Subcutaneous abdominal adipose tissue (tissue), 5 donors: ENCODE data around the gene CYSLTR2.
A peak's percentile ranks its signal among the peaks of the same experiment; 100 is the strongest.

ENCODE experiments used
- H3K27ac ChIP-seq: one replicate; pipeline ENCODE4 v1.7.0; 2013; ENCODE audit warnings: low read depth, mild to moderate bottlenecking, inconsistent platforms, low read length, moderate library complexity
- H3K27me3 ChIP-seq, 5 donors: one replicate each; pipeline ENCODE4 v1.7.0; 2013; ENCODE audit warnings: low read length in 5 of 5, inconsistent platforms in 1 of 5; ENCODE audit not compliant: control insufficient read depth in 5 of 5, insufficient read depth in 4 of 5
- H3K36me3 ChIP-seq, 5 donors: one replicate each; pipeline ENCODE4 v1.7.0; 2013; ENCODE audit warnings: low read length in 5 of 5; ENCODE audit not compliant: control insufficient read depth in 5 of 5, insufficient read depth in 5 of 5
- H3K4me1 ChIP-seq, 5 donors: one replicate each; pipeline ENCODE4 v1.7.0; 2013; ENCODE audit warnings: low read length in 5 of 5, mild to moderate bottlenecking in 3 of 5, moderate library complexity in 1 of 5; ENCODE audit not compliant: control insufficient read depth in 5 of 5, insufficient read depth in 5 of 5
- H3K4me3 ChIP-seq, 5 donors: one replicate each; pipeline ENCODE4 v1.7.0; 2013; ENCODE audit warnings: low read length in 5 of 5, low read depth in 1 of 5
- H3K9ac ChIP-seq, 5 donors: one replicate each; pipeline ENCODE4 v1.7.0; 2013; ENCODE audit warnings: low read length in 5 of 5, mild to moderate bottlenecking in 4 of 5, moderate library complexity in 3 of 5
- H3K9me3 ChIP-seq, 5 donors: one replicate each; pipeline ENCODE4 v1.7.0; 2013; ENCODE audit warnings: low read length in 5 of 5; ENCODE audit not compliant: control insufficient read depth in 5 of 5
- donor health status: healthy.
- donor health status: healthy.
- donor health status: healthy.
- donor health status: healthy.
- donor health status: healthy.

The CYSLTR2 gene

GRCh38 chr13:48708764-48709163, 55.0 kb downstream of the CYSLTR2 start:
- peaks cover 0 to 18% (median 7%) of the 10 kb centered on the region in 5 donors for H3K4me1 ChIP-seq
- no peak overlapping the region for H3K4me3 ChIP-seq
- H3K27me3 ChIP-seq: no peaks in the 10 kb centered on the region
- H3K27ac ChIP-seq: no peak overlapping the region
- peaks cover 0 to 3% (median 0%) of the 10 kb centered on the region in 5 donors for H3K9me3 ChIP-seq
- no peaks in the 10 kb centered on the region for H3K36me3 ChIP-seq
- no peak overlapping the region for H3K9ac ChIP-seq

DNA sequence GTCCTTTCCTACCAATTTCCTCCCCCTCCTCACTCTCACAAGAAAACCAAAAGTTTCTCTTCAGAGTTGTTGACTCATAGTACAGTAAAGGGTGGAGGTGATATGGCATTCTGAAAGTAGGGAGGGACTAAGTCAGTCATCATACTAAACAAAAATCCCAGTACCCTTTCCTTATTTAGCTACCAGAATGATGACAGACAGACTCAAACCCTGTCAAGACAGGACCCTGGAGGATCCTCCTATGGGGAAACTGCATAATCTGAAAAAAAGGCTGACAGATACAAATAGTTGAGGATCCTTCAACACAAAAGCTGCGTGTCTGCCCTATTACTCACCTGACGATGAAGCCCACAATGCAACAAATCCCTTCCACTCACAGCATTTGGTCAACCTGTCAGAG, 55.5 kb downstream of the CYSLTR2 start:
- H3K4me1 ChIP-seq: peaks cover 0 to 18% (median 7%) of the 10 kb centered on the region in 5 donors
- no peak overlapping the region for H3K4me3 ChIP-seq
- H3K9ac ChIP-seq: no peak overlapping the region
- peaks cover 0 to 4% (median 4%) of the 10 kb centered on the region in 5 donors for H3K9me3 ChIP-seq
- H3K27ac ChIP-seq: no peak overlapping the region
- H3K36me3 ChIP-seq: no peaks in the 10 kb centered on the region
- H3K27me3 ChIP-seq: no peaks in the 10 kb centered on the region

GRCh38 chr13:48710160-48710559, 56.4 kb downstream of the CYSLTR2 start:
- Histone ChIP-seq H3K27me3 (no peaks in the 10 kb centered on the region), H3K4me1 (peaks cover 0 to 18% (median 7%) of the 10 kb centered on the region in 5 donors), H3K4me3 (no peak overlapping the region), H3K9ac (no peak overlapping the region), H3K36me3 (no peaks in the 10 kb centered on the region), H3K9me3 (peaks cover 0 to 9% (median 6%) of the 10 kb centered on the region in 5 donors), H3K27ac (no peak overlapping the region)

DNA sequence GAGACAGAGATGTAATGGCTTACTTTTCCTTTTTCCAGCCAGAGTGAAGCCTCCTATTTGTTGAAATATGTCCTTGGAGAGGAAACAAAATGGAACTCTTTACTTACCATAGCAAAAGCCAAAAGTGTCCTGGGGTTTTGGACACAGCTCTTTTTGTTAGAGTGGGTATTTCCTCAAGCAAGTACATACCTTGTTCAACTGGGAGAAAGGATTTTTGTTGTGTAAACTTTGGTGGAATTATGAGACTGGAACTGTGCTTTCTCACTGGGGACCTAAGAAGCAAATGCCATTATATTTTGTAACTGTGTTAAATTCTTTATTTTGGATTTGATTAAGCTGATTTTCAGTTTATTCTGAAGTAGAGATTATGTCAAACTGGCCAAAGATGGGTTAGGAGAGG, 58.4 kb downstream of the CYSLTR2 start:
- Histone ChIP-seq H3K9me3 (peaks cover 4 to 23% (median 14%) of the 10 kb centered on the region in 5 donors), H3K27me3 (no peaks in the 10 kb centered on the region), H3K4me3 (no peak overlapping the region), H3K36me3 (no peaks in the 10 kb centered on the region), H3K27ac (peak overlapping the region; percentile 16), H3K4me1 (peaks cover 0 to 18% (median 7%) of the 10 kb centered on the region in 5 donors), H3K9ac (no peak overlapping the region)

GRCh38 chr13:48715977-48716376, 62.2 kb downstream of the CYSLTR2 start:
- peaks cover 0 to 18% (median 12%) of the 10 kb centered on the region in 5 donors for H3K4me1 ChIP-seq
- no peak overlapping the region for H3K9ac ChIP-seq
- no peaks in the 10 kb centered on the region for H3K36me3 ChIP-seq
- H3K4me3 ChIP-seq: no peak overlapping the region
- H3K27ac ChIP-seq: no peak overlapping the region
- peaks cover 11 to 40% (median 23%) of the 10 kb centered on the region in 5 donors for H3K9me3 ChIP-seq
- H3K27me3 ChIP-seq: no peaks in the 10 kb centered on the region

DNA sequence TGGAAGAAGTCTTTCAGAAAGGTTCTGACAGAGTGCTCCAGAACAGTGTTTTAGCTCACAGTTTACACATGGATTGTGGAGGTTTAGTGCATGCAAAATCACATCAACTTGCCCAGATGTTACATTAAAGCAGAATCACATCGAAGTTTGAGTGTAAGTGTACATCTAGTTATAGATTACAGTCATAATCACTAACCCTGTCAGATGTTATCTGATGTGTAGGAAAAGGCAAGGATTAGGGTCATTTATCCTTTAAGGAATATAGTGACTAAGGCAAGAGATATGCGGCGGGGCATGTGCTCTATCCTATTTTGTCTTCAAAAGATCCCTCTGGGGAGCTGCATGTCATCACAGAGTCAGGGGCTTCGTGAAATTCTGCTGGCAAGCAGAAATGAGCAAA, 66.9 kb downstream of the CYSLTR2 start:
- Histone ChIP-seq H3K4me1 (peaks cover 0 to 5% (median 0%) of the 10 kb centered on the region in 5 donors), H3K36me3 (no peaks in the 10 kb centered on the region), H3K9ac (no peak overlapping the region), H3K9me3 (peaks cover 7 to 34% (median 14%) of the 10 kb centered on the region in 5 donors), H3K27ac (no peak overlapping the region), H3K27me3 (no peaks in the 10 kb centered on the region), H3K4me3 (no peak overlapping the region)

DNA sequence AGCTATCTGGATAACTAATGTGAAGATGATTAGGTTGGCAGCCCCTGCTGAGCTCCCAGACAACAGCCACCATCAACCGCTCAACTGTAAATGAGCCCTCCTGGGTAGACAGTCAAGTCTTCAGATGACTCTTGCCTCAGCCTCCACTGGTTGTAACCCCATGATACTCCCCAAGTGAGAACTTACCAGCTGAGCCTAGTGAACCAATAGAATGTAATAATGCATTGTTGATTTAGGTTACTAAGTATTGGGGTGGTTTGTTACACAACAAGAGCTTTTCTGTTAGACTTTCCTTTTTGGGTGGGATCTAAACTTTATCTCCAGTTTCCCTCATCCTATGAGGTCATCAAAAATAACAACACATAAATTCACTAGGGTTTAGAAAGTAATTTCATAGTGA, 69.4 kb downstream of the CYSLTR2 start:
- Histone ChIP-seq H3K27me3 (no peaks in the 10 kb centered on the region), H3K9me3 (peaks cover 2 to 15% (median 5%) of the 10 kb centered on the region in 5 donors), H3K9ac (no peak overlapping the region), H3K4me3 (no peak overlapping the region), H3K36me3 (no peaks in the 10 kb centered on the region), H3K4me1 (peaks cover 0 to 11% (median 4%) of the 10 kb centered on the region in 5 donors), H3K27ac (no peak overlapping the region)

GRCh38 chr13:48725271-48725670, 71.5 kb downstream of the CYSLTR2 start:
- Histone ChIP-seq H3K4me3 (no peak overlapping the region), H3K9me3 (peaks cover 0 to 5% (median 0%) of the 10 kb centered on the region in 5 donors), H3K9ac (no peak overlapping the region), H3K36me3 (no peaks in the 10 kb centered on the region), H3K27me3 (no peaks in the 10 kb centered on the region), H3K27ac (no peak overlapping the region), H3K4me1 (peaks cover 0 to 23% (median 13%) of the 10 kb centered on the region in 5 donors)

DNA sequence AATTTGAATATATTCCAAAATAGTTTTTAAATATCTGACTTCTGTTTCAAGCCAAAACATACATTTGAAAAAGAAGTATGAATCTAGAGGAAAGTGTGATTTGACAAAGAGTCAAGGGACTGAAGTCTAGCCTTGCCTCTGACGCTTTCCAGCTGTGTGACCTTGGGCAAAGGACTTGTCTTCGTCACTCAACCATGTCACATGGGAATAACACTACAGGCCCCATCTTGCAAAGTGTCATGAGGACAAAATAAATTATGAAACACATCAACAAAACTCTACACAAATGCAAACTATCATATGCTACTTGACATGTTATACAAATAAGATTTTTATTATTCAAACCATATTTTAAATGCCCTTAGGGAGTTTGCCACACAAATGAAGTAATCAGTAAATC, 73.0 kb downstream of the CYSLTR2 start:
- H3K9me3 ChIP-seq: peaks cover 0 to 5% (median 0%) of the 10 kb centered on the region in 5 donors
- no peak overlapping the region for H3K4me3 ChIP-seq
- H3K27me3 ChIP-seq: no peaks in the 10 kb centered on the region
- no peak overlapping the region for H3K9ac ChIP-seq
- no peaks in the 10 kb centered on the region for H3K36me3 ChIP-seq
- no peak overlapping the region for H3K27ac ChIP-seq
- peaks cover 0 to 23% (median 17%) of the 10 kb centered on the region in 5 donors for H3K4me1 ChIP-seq

GRCh38 chr13:48727241-48728011, 73.7 kb downstream of the CYSLTR2 start:
- Histone ChIP-seq H3K36me3 (no peaks in the 10 kb centered on the region), H3K27ac (no peak overlapping the region), H3K27me3 (no peaks in the 10 kb centered on the region), H3K4me1 (peaks cover 0 to 23% (median 17%) of the 10 kb centered on the region in 5 donors), H3K4me3 (no peak overlapping the region), H3K9me3 (peaks cover 0 to 3% (median 0%) of the 10 kb centered on the region in 5 donors), H3K9ac (no peak overlapping the region)
